A673 (cell line): ENCODE results near the gene RGS4. TPM values are rescaled to one million over a fixed set of nuclear protein-coding genes. Genes with fewer than 3 reads are reported as not detected.

Experiments used
- BruUV-seq: library from RNA; stranded (reverse); fragments of 400-500 nt; replicated peaks from 2 replicates; lab custom pipeline; 2021; lab: Mats Ljungman, UMichigan
- CTCF ChIA-PET: fragments of 300-600 bp; sonication (Branson Sonifier 250); formaldehyde crosslinking; loops from one replicate; lab custom pipeline; 2022; ENCODE audit warnings: antibody characterized with exemption; lab: Charles Lee
- POLR2A ChIA-PET: fragments of 300-600 bp; sonication (Branson Sonifier 250); formaldehyde crosslinking; loops from one replicate; lab custom pipeline; 2022; ENCODE audit warnings: antibody characterized with exemption; ENCODE audit not compliant: low non-redundant PET; lab: Charles Lee
- DNase-seq: peaks from one replicate; pipeline ENCODE4 v3.0.0-alpha.2; 2015; ENCODE audit warnings: low spot score
- H3K27ac ChIP-seq: fragments of 200-600 bp; sonication (generic); 2 replicates; pipeline ENCODE4 v1.5.1; 2016; ENCODE audit warnings: mixed run types, low read depth, mild to moderate bottlenecking, mixed read lengths, antibody characterized with exemption, low read length; ENCODE audit not compliant: poor library complexity, severe bottlenecking
- H3K27me3 ChIP-seq: fragments of 200-600 bp; sonication (generic); replicated peaks from 2 replicates; pipeline ENCODE4 v1.6.1; 2017; ENCODE audit warnings: mixed run types, low read depth, mild to moderate bottlenecking, mixed read lengths, antibody characterized with exemption, low read length; ENCODE audit not compliant: insufficient read depth, poor library complexity
- H3K36me3 ChIP-seq: fragments of 200-600 bp; sonication (generic); 2 replicates; pipeline ENCODE4 v1.6.1; 2016; ENCODE audit warnings: mixed run types, mild to moderate bottlenecking, mixed read lengths, antibody characterized with exemption, low read length; ENCODE audit not compliant: insufficient read depth, poor library complexity, severe bottlenecking
- H3K4me1 ChIP-seq: fragments of 200-600 bp; sonication (generic); 2 replicates; pipeline ENCODE4 v1.6.1; 2017; ENCODE audit warnings: mixed run types, mild to moderate bottlenecking, mixed read lengths, antibody characterized with exemption, low read length; ENCODE audit not compliant: insufficient read depth, poor library complexity, severe bottlenecking
- H3K4me3 ChIP-seq: fragments of 200-600 bp; sonication (generic); 2 replicates; pipeline ENCODE4 v1.5.1; 2016; ENCODE audit warnings: low read depth, mixed run types, mild to moderate bottlenecking, mixed read lengths, low read length; ENCODE audit not compliant: poor library complexity, severe bottlenecking
- H3K9me3 ChIP-seq: fragments of 200-600 bp; sonication (generic); 2 replicates; pipeline ENCODE4 v1.6.1; 2016; ENCODE audit warnings: mixed run types, low read depth, mild to moderate bottlenecking, mixed read lengths, antibody characterized with exemption, low read length; ENCODE audit not compliant: poor library complexity, severe bottlenecking
- EZH2 ChIP-seq: fragments of 200-600 bp; sonication (generic); IDR thresholded peaks from 2 replicates; pipeline ENCODE4 v1.6.1; 2017; ENCODE audit warnings: borderline replicate concordance, low read depth, mild to moderate bottlenecking, mixed read lengths, antibody characterized with exemption, low read length; ENCODE audit not compliant: poor library complexity, severe bottlenecking
- intact Hi-C: fragments of 100-400 bp; cut with micrococcal nuclease; formaldehyde crosslinking; loops from one replicate; pipeline ENCODE4 v1.10.0; 2022; ENCODE audit not compliant: unreplicated experiment
- total RNA-seq: library from RNA; stranded (reverse); gene quantifications from 2 replicates; pipeline ENCODE4 v1.2.3, GENCODE V29; 2021
- TF ChIP-seq, protein P1 (sequence below): fragments of 300-800, 200-600 bp; sonication (generic); conservative IDR thresholded peaks from 2 replicates; pipeline ENCODE4 v1.5.1; 2017; ENCODE audit warnings: low read depth, mild to moderate bottlenecking, antibody characterized with exemption, low read length, moderate library complexity, mixed read lengths

Gene RGS4
- total RNA-seq, 1 experiment from 2014 or later, result 23.8 TPM

GRCh38 chr1:163038928-163039706 lies 30.0 kb upstream of the RGS4 start:
- no peaks in the 10 kb centered on the region for H3K27me3 ChIP-seq
- no peaks in the 10 kb centered on the region for H3K36me3 ChIP-seq
- ChIA-PET CTCF (no interaction called here), POLR2A (no interaction called here)
- no TSS peak for BruUV-seq
- TF ChIP-seq EZH2, result no peak
- TF ChIP-seq, protein P1, sequence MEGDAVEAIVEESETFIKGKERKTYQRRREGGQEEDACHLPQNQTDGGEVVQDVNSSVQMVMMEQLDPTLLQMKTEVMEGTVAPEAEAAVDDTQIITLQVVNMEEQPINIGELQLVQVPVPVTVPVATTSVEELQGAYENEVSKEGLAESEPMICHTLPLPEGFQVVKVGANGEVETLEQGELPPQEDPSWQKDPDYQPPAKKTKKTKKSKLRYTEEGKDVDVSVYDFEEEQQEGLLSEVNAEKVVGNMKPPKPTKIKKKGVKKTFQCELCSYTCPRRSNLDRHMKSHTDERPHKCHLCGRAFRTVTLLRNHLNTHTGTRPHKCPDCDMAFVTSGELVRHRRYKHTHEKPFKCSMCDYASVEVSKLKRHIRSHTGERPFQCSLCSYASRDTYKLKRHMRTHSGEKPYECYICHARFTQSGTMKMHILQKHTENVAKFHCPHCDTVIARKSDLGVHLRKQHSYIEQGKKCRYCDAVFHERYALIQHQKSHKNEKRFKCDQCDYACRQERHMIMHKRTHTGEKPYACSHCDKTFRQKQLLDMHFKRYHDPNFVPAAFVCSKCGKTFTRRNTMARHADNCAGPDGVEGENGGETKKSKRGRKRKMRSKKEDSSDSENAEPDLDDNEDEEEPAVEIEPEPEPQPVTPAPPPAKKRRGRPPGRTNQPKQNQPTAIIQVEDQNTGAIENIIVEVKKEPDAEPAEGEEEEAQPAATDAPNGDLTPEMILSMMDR, result no peak
- intact Hi-C loops, result loop anchor here (2.0 kb wide), 1 partner anchor 16 kb away; no protein-coding TSS in a partner anchor
- H3K9me3 ChIP-seq, result no peaks in the 10 kb centered on the region
- H3K27ac ChIP-seq, result no peak overlapping the region
- H3K4me1 ChIP-seq, result peaks cover 15% of the 10 kb centered on the region
- H3K4me3 ChIP-seq, result no peak overlapping the region
- DNase-seq, result no peak

DNA sequence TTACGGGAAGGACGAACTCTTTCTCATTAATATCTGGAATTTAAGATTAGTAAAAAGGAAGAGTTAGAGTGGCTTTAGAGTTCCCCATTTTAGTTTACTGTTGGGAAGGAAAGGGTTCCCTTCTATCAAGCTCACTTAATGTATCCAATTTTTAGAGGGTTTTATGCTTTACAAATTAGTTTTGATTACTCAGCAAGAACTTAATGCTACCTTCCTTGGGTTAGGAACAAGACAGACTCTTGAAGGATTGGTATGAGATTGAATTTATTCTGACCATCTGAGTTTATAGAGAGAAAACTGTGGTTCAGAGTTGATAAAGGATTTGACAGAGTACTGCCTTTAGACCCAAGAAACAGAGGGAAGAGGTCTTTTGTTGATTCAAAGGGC lies 29.5 kb upstream of the RGS4 start:
- POLR2A ChIA-PET, result no interaction called here
- H3K27ac ChIP-seq, result no peak overlapping the region

DNA sequence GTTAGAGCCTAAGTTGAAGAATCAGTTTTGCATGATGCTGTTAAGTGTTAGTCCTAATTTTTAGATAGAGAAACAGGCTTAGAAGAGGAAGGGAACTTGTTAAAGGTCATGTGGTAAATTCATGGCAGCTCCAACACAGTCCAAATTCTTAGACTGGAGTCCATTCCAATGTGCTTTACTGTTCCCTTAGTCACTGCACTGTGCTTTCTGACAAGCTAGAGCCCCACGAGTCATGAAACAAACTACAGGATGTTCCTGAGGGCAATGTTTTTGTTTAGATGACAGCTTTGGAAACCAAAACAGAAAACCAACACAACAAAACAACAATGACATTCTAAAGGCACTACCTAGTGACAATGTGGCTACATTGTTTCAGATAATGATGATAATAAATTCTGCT lies 23.1 kb upstream of the RGS4 start:
- Histone ChIP-seq H3K4me1 (no peaks in the 10 kb centered on the region), H3K27me3 (no peaks in the 10 kb centered on the region), H3K36me3 (no peaks in the 10 kb centered on the region), H3K9me3 (no peaks in the 10 kb centered on the region), H3K4me3 (no peak overlapping the region), H3K27ac (no peak overlapping the region)
- POLR2A ChIA-PET, result no interaction called here
- DNase-seq, result no peak
- intact Hi-C loops, result no loop called here
- BruUV-seq, result no TSS peak
- CTCF ChIA-PET, result no interaction called here
- no peak for TF ChIP-seq EZH2
- TF ChIP-seq, protein P1, result no peak

More for the DNA sequence above, 29.5 kb upstream of the RGS4 start:
- no peak for TF ChIP-seq EZH2
- TF ChIP-seq, protein P1, result no peak
- intact Hi-C loops, result loop anchor here (2.0 kb wide), 1 partner anchor 15 kb away; no protein-coding TSS in a partner anchor
- no peak overlapping the region for H3K4me3 ChIP-seq
- no peaks in the 10 kb centered on the region for H3K9me3 ChIP-seq
- H3K4me1 ChIP-seq, result peaks cover 15% of the 10 kb centered on the region
- H3K36me3 ChIP-seq, result no peaks in the 10 kb centered on the region
- no peak for DNase-seq
- H3K27me3 ChIP-seq, result no peaks in the 10 kb centered on the region
- CTCF ChIA-PET, result no interaction called here
- BruUV-seq, result no TSS peak
